ENCODE measurements around the gene C2orf42.
"Not testable (repeated sequence)": the region's sequence is repeated elsewhere in the genome, so short reads cannot be mapped to it uniquely, and the experiment has no call there.

C2orf42 gene

GRCh38 chr2:70132244-70133126 is 58.3 kb downstream of the C2orf42 start:
- peak in 42 of 58 donors; percentile 15 to 87 (median 52) for DNase-seq

- not testable (repeated sequence) for DNase-seq
Observed at GRCh38 chr2:70131344-70132143, 59.3 kb downstream of the C2orf42 start.

- DNase-seq, result no peak
Observed at GRCh38 chr2:70128005-70128404, 62.8 kb downstream of the C2orf42 start.

GRCh38 chr2:70126413-70126812 is 64.4 kb downstream of the C2orf42 start:
- DNase-seq, result no peak

GRCh38 chr2:70125498-70125898 is 65.3 kb downstream of the C2orf42 start:
- DNase-seq, result no peak

GRCh38 chr2:70124983-70125480 is 65.8 kb downstream of the C2orf42 start:
- peak in 46 of 58 donors; percentile 25 to 76 (median 56) for DNase-seq

GRCh38 chr2:70123829-70124116 is 67.0 kb downstream of the C2orf42 start:
- no peak for DNase-seq

- peak in 5 of 58 donors; percentile 26 to 65 (median 32) for DNase-seq
Observed at GRCh38 chr2:70123051-70123828, 67.6 kb downstream of the C2orf42 start.

- DNase-seq, result no peak
Observed at GRCh38 chr2:70122470-70122869, 68.3 kb downstream of the C2orf42 start.

- no peak for DNase-seq
Observed at GRCh38 chr2:70121627-70122372, 69.0 kb downstream of the C2orf42 start.

- peak in 27 of 58 donors; percentile 19 to 85 (median 48) for DNase-seq
Observed at GRCh38 chr2:70118798-70119454, 71.9 kb downstream of the C2orf42 start.

GRCh38 chr2:70116936-70117552 is 73.8 kb downstream of the C2orf42 start:
- peak in 12 of 58 donors; percentile 18 to 52 (median 26) for DNase-seq

- DNase-seq, result peak in 3 of 58 donors; percentile 26 to 40 (median 32)
Observed at GRCh38 chr2:70115646-70116442, 75.0 kb downstream of the C2orf42 start.

GRCh38 chr2:70113359-70114070 is 77.3 kb downstream of the C2orf42 start:
- no peak for DNase-seq

- DNase-seq, result no peak
Observed at GRCh38 chr2:70111752-70112591, 78.8 kb downstream of the C2orf42 start.

GRCh38 chr2:70110397-70110796 is 80.4 kb downstream of the C2orf42 start:
- not testable (repeated sequence) for DNase-seq

GRCh38 chr2:70106138-70106537 is 84.7 kb downstream of the C2orf42 start:
- DNase-seq, result not testable (repeated sequence)
